ENCODE data around the gene HMG20B. TPM values are rescaled to one million over a fixed set of nuclear protein-coding genes. Genes with fewer than 3 reads are reported as not detected.

Gene HMG20B
- total RNA-seq, 1 experiment from 2014 or later, result 146 TPM

DNA sequence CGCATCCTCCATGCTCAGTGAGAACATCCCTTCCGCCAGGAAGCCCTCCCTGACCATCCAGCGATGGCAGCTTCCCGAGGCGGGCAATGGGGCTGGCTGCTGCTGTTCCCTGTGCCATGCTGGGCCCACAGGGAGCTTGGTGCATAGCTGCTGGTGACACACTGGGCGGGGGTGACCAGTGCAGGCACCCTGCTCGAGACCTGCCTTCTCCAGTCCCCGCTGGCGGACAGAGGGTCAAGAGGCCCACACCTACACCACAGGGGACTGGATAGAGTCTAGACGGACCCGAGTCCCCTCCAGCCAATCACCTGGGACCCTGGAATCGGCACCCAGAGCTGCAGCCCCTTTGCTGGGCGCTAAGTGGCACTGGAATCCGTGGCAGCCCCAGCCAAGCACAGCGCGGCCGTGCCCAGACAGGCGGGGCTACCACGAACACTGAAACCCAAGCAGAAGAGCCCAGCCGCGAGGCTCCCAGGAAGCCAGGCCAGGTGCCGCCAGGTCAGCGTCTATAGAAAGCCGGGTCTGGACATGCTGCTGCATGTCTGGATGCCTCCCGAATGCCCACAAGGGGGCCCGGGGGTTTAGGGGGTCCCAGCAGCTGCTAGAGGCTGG is 42.9 kb downstream of the HMG20B start:
- POLR2A ChIA-PET (ENCODE audit: unreplicated experiment), result no interaction called here
- H3K4me2 ChIP-seq (ENCODE audit: low read length), result no peak overlapping the region
- ATAC-seq (no peak), DNase-seq (no peak)
- no peak overlapping the region for H2AFZ ChIP-seq (ENCODE audit: low read length)
- H3K4me1 ChIP-seq (ENCODE audit: insufficient read depth, low read length), result no peaks in the 10 kb centered on the region
- no peak for TF ChIP-seq EZH2 (IDR thresholded peaks at IDR 0.05; ENCODE audit: low read length, unreplicated experiment)
- TF ChIP-seq, protein P1, sequence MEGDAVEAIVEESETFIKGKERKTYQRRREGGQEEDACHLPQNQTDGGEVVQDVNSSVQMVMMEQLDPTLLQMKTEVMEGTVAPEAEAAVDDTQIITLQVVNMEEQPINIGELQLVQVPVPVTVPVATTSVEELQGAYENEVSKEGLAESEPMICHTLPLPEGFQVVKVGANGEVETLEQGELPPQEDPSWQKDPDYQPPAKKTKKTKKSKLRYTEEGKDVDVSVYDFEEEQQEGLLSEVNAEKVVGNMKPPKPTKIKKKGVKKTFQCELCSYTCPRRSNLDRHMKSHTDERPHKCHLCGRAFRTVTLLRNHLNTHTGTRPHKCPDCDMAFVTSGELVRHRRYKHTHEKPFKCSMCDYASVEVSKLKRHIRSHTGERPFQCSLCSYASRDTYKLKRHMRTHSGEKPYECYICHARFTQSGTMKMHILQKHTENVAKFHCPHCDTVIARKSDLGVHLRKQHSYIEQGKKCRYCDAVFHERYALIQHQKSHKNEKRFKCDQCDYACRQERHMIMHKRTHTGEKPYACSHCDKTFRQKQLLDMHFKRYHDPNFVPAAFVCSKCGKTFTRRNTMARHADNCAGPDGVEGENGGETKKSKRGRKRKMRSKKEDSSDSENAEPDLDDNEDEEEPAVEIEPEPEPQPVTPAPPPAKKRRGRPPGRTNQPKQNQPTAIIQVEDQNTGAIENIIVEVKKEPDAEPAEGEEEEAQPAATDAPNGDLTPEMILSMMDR (conservative IDR thresholded peaks at IDR 0.05; ENCODE audit: low read depth, low read length), result no peak
- no peak for TF ChIP-seq EZH2phosphoT487 (IDR thresholded peaks at IDR 0.05; ENCODE audit: borderline replicate concordance, low read length)
- H4K20me1 ChIP-seq (ENCODE audit: low read length), result no peaks in the 10 kb centered on the region
- intact Hi-C loops (cut with micrococcal nuclease), result no loop called here
- no peaks in the 10 kb centered on the region; the same call in 1 of the 2 replicates for H3K36me3 ChIP-seq (ENCODE audit: low read depth, low read length)
- CTCF ChIA-PET, result no interaction called here
- H3K4me3 ChIP-seq (ENCODE audit: low read length), result no peak overlapping the region
- H3K27me3 ChIP-seq (ENCODE audit: low read length), result no peaks in the 10 kb centered on the region
- no peaks in the 10 kb centered on the region for H3K9me3 ChIP-seq (ENCODE audit: low read length)
- no peaks in the 10 kb centered on the region for H3K79me2 ChIP-seq (ENCODE audit: low read length)
- BruUV-seq (replicated peaks), result no TSS peak
- H3K9me2 ChIP-seq (replicated peaks; ENCODE audit: low read length), result no peaks in the 10 kb centered on the region
- H3K27ac ChIP-seq (ENCODE audit: low read length), result no peak overlapping the region
- no peak overlapping the region for H3K9ac ChIP-seq (ENCODE audit: low read length)
- no peaks in the 10 kb centered on the region for H3F3A ChIP-seq (ENCODE audit: low read length, unreplicated experiment)

DNA sequence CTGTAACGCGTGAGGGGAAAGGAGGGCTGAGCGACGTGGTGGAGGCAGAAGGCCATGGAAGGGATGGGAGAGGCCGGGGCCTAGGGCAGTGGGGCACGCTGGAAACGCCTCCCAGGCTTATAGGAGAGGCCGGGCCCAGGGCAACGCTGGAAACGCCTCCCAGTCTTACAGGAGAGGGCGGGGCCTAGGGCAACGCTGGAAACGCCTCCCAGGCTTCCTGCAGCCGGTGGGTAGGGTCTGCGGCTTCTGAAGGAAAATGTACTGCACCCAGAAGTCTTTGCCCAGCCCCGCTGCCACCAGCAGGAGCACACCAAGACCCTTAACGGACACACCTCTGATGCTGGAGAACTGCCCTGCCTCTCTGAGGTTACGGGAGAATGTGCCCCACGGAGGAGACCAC is 44.7 kb downstream of the HMG20B start:
- ATAC-seq, result no peak
- Histone ChIP-seq H2AFZ (ENCODE audit: low read length) (no peak overlapping the region), H4K20me1 (ENCODE audit: low read length) (no peaks in the 10 kb centered on the region), H3K4me1 (ENCODE audit: insufficient read depth, low read length) (no peaks in the 10 kb centered on the region), H3K27me3 (ENCODE audit: low read length) (no peaks in the 10 kb centered on the region), H3K27ac (ENCODE audit: low read length) (no peak overlapping the region), H3K36me3 (ENCODE audit: low read depth, low read length) (no peaks in the 10 kb centered on the region; the same call in 1 of the 2 replicates), H3K79me2 (ENCODE audit: low read length) (no peaks in the 10 kb centered on the region), H3K4me2 (ENCODE audit: low read length) (no peak overlapping the region), H3K9ac (ENCODE audit: low read length) (no peak overlapping the region), H3K4me3 (ENCODE audit: low read length) (no peak overlapping the region), H3K9me2 (replicated peaks; ENCODE audit: low read length) (no peaks in the 10 kb centered on the region), H3F3A (ENCODE audit: low read length, unreplicated experiment) (no peaks in the 10 kb centered on the region), H3K9me3 (ENCODE audit: low read length) (no peaks in the 10 kb centered on the region)
- ChIA-PET POLR2A (ENCODE audit: unreplicated experiment) (no interaction called here), CTCF (no interaction called here)
- TF ChIP-seq, protein P1 (conservative IDR thresholded peaks at IDR 0.05; ENCODE audit: low read depth, low read length), result no peak
- TF ChIP-seq EZH2 (IDR thresholded peaks at IDR 0.05; ENCODE audit: low read length, unreplicated experiment) (no peak), EZH2phosphoT487 (IDR thresholded peaks at IDR 0.05; ENCODE audit: borderline replicate concordance, low read length) (no peak)
- DNase-seq, result no peak
- intact Hi-C loops (cut with micrococcal nuclease), result no loop called here
- no TSS peak for BruUV-seq (replicated peaks)

DNA sequence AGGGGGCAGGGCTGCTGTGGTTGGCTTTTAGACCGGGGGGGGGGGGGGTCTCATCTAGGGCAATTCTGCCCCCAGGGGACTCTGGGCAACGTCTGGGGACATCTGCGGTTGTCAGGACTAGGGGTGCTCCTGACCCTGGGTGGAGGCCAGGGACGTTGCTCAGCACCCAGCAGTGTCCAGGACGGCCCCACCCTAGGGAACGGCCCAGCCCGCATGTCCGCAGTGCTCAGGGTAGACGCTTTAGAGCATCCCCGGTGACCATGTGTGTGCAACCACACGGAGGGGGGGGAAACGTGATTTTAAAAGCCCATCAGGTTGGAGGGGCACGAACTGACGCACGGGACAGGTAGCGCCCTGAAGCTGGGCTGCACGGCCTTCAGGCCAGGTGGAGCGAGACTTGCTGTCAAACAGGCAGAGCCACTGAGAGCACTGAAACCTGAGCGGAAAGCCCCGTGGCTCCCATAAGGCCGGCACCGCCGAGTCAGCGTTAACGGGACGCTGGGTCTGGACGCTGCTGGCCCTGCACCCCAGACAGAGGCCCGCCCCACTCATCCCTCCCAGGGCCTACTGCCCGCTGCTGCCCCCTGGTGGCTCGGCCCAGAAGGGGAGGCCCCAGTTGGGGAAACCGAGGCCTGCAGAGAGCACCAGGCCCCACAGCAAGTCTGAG is 45.5 kb downstream of the HMG20B start:
- no peaks in the 10 kb centered on the region for H4K20me1 ChIP-seq (ENCODE audit: low read length)
- peak; percentile 29 for DNase-seq
- no peak overlapping the region for H2AFZ ChIP-seq (ENCODE audit: low read length)
- POLR2A ChIA-PET (ENCODE audit: unreplicated experiment), result no interaction called here
- H3K4me1 ChIP-seq (ENCODE audit: insufficient read depth, low read length), result no peaks in the 10 kb centered on the region
- intact Hi-C loops (cut with micrococcal nuclease), result no loop called here
- H3F3A ChIP-seq (ENCODE audit: low read length, unreplicated experiment), result no peaks in the 10 kb centered on the region
- peak; percentile 55 for ATAC-seq
- H3K9me3 ChIP-seq (ENCODE audit: low read length), result no peaks in the 10 kb centered on the region
- H3K79me2 ChIP-seq (ENCODE audit: low read length), result no peaks in the 10 kb centered on the region
- TF ChIP-seq, protein P1 (conservative IDR thresholded peaks at IDR 0.05; ENCODE audit: low read depth, low read length), result peak; percentile 75
- TF ChIP-seq EZH2 (IDR thresholded peaks at IDR 0.05; ENCODE audit: low read length, unreplicated experiment) (no peak), EZH2phosphoT487 (IDR thresholded peaks at IDR 0.05; ENCODE audit: borderline replicate concordance, low read length) (no peak)
- no peak overlapping the region for H3K9ac ChIP-seq (ENCODE audit: low read length)
- H3K27ac ChIP-seq (ENCODE audit: low read length), result no peak overlapping the region
- no TSS peak for BruUV-seq (replicated peaks)
- CTCF ChIA-PET, result no interaction called here
- no peaks in the 10 kb centered on the region for H3K9me2 ChIP-seq (replicated peaks; ENCODE audit: low read length)
- H3K4me3 ChIP-seq (ENCODE audit: low read length), result no peak overlapping the region
- H3K4me2 ChIP-seq (ENCODE audit: low read length), result no peak overlapping the region
- H3K27me3 ChIP-seq (ENCODE audit: low read length), result no peaks in the 10 kb centered on the region
- no peaks in the 10 kb centered on the region; the same call in 1 of the 2 replicates for H3K36me3 ChIP-seq (ENCODE audit: low read depth, low read length)

Measured in PC-3 (cell line).